Measurements from ENCODE around the gene IL1R1. TPM values are rescaled to one million over a fixed set of nuclear protein-coding genes. Genes with fewer than 3 reads are reported as not detected.

The IL1R1 gene
- total and polyA plus RNA-seq, 2 donors (not counting 1 experiment from before 2014, with no cell fraction given): 110 to 232 TPM

GRCh38 chr2:102204638-102205037, 62.1 kb downstream of the IL1R1 start:
- H3K79me2 ChIP-seq (ENCODE audit: control insufficient read depth, insufficient read depth, low read length): no peaks in the 10 kb centered on the region
- no peaks in the 10 kb centered on the region for H3K27me3 ChIP-seq (ENCODE audit: control insufficient read depth, insufficient read depth, low read length)
- H4K20me1 ChIP-seq (ENCODE audit: control insufficient read depth, extremely low read depth, insufficient read depth, low read length): no peaks in the 10 kb centered on the region
- no peaks in the 10 kb centered on the region for H3K36me3 ChIP-seq (ENCODE audit: control insufficient read depth, insufficient read depth, low read length)
- no peak overlapping the region for H2AFZ ChIP-seq (ENCODE audit: low read length)
- no peak for DNase-seq (ENCODE audit: low read depth in 2 of 2)
- no peak overlapping the region for H3K4me2 ChIP-seq (ENCODE audit: extremely low read depth, insufficient read depth, low read length)
- no peak overlapping the region for H3K4me3 ChIP-seq (replicated peaks in 1 of 4; ENCODE audit: control extremely low read depth in 1 of 4, insufficient read depth in 1 of 4, low read depth in 3 of 4, low read length in 4 of 4)
- H3K27ac ChIP-seq (ENCODE audit: insufficient read depth, low read length): no peak overlapping the region
- TF ChIP-seq CTCF (conservative IDR thresholded peaks at IDR 0.05 in 1 of 2, IDR thresholded peaks at IDR 0.05 in 1 of 2; ENCODE audit: low read depth in 1 of 2, low read length in 2 of 2) (no peak), EZH2 (IDR thresholded peaks at IDR 0.05; ENCODE audit: low read length, missing control alignments) (no peak)
- no peaks in the 10 kb centered on the region for H3K9me3 ChIP-seq (ENCODE audit: control insufficient read depth, insufficient read depth, low read depth, low read length)
- no peaks in the 10 kb centered on the region for H3K4me1 ChIP-seq (ENCODE audit: control insufficient read depth, extremely low read depth, insufficient read depth, low read length)
- no peak overlapping the region for H3K9ac ChIP-seq (ENCODE audit: insufficient read depth, low read length)

GRCh38 chr2:102206666-102207341, 64.3 kb downstream of the IL1R1 start:
- no peak for DNase-seq (ENCODE audit: low read depth in 2 of 2)

DNA sequence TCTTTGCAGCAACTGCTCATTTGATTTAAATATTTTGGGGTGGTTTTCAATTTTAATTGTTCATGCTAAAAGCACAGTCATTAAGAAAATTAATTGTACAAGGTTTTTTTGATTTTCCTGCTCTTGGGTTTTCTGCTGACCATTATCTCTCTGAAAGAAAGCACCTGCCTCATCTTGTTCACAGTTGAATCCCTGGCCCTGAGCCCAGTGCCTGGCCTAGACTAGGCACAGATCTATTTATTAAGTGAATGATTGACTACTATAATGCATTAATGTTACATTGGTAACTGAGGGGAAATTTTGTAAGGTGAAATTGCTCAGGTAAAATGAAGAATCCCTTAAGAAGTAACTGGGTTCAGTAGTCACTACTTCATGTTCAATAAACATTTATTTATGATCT, 66.2 kb downstream of the IL1R1 start:
- Histone ChIP-seq H3K4me1 (ENCODE audit: control insufficient read depth, extremely low read depth, insufficient read depth, low read length) (no peaks in the 10 kb centered on the region), H3K9me3 (ENCODE audit: control insufficient read depth, insufficient read depth, low read depth, low read length) (no peaks in the 10 kb centered on the region), H3K36me3 (ENCODE audit: control insufficient read depth, insufficient read depth, low read length) (no peaks in the 10 kb centered on the region), H4K20me1 (ENCODE audit: control insufficient read depth, extremely low read depth, insufficient read depth, low read length) (no peaks in the 10 kb centered on the region), H3K9ac (ENCODE audit: insufficient read depth, low read length) (no peak overlapping the region), H3K27me3 (ENCODE audit: control insufficient read depth, insufficient read depth, low read length) (no peaks in the 10 kb centered on the region), H3K27ac (ENCODE audit: insufficient read depth, low read length) (no peak overlapping the region), H2AFZ (ENCODE audit: low read length) (no peak overlapping the region), H3K4me3 (replicated peaks in 1 of 4; ENCODE audit: control extremely low read depth in 1 of 4, insufficient read depth in 1 of 4, low read depth in 3 of 4, low read length in 4 of 4) (no peak overlapping the region), H3K4me2 (ENCODE audit: extremely low read depth, insufficient read depth, low read length) (no peak overlapping the region), H3K79me2 (ENCODE audit: control insufficient read depth, insufficient read depth, low read length) (no peaks in the 10 kb centered on the region)
- no peak for DNase-seq (ENCODE audit: low read depth in 2 of 2)
- TF ChIP-seq EZH2 (IDR thresholded peaks at IDR 0.05; ENCODE audit: low read length, missing control alignments) (no peak), CTCF (conservative IDR thresholded peaks at IDR 0.05 in 1 of 2, IDR thresholded peaks at IDR 0.05 in 1 of 2; ENCODE audit: low read depth in 1 of 2, low read length in 2 of 2) (no peak)

More at GRCh38 chr2:102206666-102207341, 64.3 kb downstream of the IL1R1 start:
- Histone ChIP-seq H3K36me3 (ENCODE audit: control insufficient read depth, insufficient read depth, low read length) (no peaks in the 10 kb centered on the region), H2AFZ (ENCODE audit: low read length) (no peak overlapping the region), H3K27ac (ENCODE audit: insufficient read depth, low read length) (no peak overlapping the region), H3K79me2 (ENCODE audit: control insufficient read depth, insufficient read depth, low read length) (no peaks in the 10 kb centered on the region), H3K27me3 (ENCODE audit: control insufficient read depth, insufficient read depth, low read length) (no peaks in the 10 kb centered on the region), H3K4me1 (ENCODE audit: control insufficient read depth, extremely low read depth, insufficient read depth, low read length) (no peaks in the 10 kb centered on the region), H3K9me3 (ENCODE audit: control insufficient read depth, insufficient read depth, low read depth, low read length) (no peaks in the 10 kb centered on the region), H4K20me1 (ENCODE audit: control insufficient read depth, extremely low read depth, insufficient read depth, low read length) (no peaks in the 10 kb centered on the region), H3K9ac (ENCODE audit: insufficient read depth, low read length) (no peak overlapping the region), H3K4me2 (ENCODE audit: extremely low read depth, insufficient read depth, low read length) (no peak overlapping the region), H3K4me3 (replicated peaks in 1 of 4; ENCODE audit: control extremely low read depth in 1 of 4, insufficient read depth in 1 of 4, low read depth in 3 of 4, low read length in 4 of 4) (no peak overlapping the region)
- TF ChIP-seq CTCF (conservative IDR thresholded peaks at IDR 0.05 in 1 of 2, IDR thresholded peaks at IDR 0.05 in 1 of 2; ENCODE audit: low read depth in 1 of 2, low read length in 2 of 2): no peak
- no peak for TF ChIP-seq EZH2 (IDR thresholded peaks at IDR 0.05; ENCODE audit: low read length, missing control alignments)

Measured in fibroblast of lung (primary cell).